ENCODE measurements around the gene NSRP1.
"Not testable (repeated sequence)": the region's sequence is repeated elsewhere in the genome, so short reads cannot be mapped to it uniquely, and the experiment has no call there.

Gene NSRP1

DNA sequence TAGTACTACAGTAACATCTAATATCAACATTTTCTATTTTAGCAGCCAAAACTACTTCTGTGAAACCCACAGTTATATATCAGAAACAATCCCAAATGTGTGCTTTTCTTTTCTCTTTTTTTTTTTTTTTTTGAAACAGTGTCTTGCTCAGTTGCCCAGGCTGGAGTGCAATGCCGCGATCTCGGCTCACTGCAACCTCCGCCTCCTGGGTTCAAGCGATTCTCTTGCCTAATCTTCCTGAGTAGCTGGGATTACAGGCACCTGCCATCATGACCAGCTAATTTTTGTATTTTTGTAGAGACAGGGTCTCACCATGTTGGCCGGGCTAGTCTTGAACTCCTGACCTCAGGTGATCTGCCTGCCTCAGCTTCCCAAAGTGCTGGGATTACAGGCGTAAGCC is 2.0 kb downstream of the NSRP1 start:
- DNase-seq (ENCODE audit: low spot score): not testable (repeated sequence)

DNA sequence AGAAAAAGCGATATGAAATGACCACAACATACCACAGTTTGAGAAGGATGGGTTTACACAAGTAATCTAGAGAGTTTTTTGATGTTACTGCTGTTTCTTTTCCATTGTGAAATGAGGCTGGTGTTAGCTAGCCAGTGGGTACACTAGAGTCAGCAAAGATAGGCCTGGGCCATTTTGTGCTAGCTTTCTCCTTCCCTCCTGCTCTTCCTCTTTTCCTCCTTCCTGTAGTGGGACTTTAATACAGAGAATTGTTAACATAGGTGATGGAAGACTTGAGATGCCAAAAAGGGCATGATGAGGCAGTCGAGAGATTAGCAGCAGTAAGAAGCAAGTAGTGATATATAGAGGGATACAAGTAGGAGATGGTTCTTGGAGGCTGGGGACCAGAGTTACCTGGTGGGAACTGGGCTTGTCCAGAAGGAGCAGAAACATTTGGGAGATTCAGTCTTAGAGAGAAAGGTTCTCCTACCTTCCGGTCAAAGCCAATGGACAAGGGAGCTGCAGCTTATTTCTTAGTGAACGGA is 7.7 kb downstream of the NSRP1 start:
- DNase-seq (ENCODE audit: low spot score): no peak

DNA sequence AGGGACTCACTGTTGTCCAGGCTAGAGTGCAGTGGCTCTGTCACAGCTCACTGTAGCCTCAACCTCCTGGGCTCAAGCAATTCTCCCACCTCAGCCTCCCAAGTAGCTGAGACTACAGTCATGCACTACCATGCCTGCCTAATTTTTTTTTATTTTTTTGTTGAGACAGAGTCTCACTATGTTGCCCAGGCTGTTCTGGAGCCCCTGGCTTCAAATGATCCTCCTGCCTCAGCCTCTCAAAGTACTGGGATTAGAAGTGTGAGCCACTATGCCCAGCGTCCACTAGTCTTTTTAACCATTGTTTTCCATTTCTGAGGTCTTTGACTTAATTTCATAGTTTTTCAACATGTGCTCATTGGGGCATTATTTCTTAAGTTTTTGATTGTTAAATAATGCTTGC is 13.5 kb downstream of the NSRP1 start:
- DNase-seq (ENCODE audit: low spot score): no peak

DNA sequence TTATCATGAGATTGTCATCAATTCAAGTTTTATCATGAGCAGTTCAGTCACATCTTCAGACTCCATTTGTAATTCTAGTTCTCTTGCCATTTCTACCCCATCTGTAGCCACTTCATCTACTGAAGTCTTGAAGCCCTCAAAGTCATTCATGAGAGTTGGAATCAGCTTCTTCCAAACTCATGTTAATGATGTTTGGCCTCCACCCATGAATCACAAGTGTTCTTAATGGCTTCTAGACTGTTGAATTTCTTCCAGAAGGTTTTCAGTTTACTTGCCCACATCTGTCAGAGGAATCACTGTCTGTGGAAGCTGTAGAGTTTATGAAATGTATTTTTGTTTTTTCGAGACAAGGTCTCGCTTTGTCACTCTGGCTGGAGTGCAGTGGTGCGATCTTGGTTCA is 16.0 kb downstream of the NSRP1 start:
- no peak for DNase-seq (ENCODE audit: low spot score)

DNA sequence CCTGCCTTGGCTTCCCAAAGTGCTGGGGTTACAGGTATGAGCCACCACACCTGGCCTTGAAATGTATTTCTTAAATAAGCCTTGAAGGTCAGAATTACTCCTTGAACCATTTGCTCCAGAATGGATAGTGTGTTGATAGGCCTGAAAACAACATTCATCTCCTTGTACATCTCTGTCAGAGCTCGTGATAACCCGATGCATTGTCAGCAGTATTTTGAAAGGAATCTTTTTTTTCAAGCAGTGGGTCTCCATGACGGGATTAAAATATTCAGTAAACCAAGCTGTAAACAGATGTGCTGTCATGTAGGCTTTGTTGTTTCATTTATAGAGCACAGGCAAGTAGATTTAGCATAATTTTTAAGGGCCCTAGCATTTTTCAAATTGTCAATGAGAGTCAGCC is 16.6 kb downstream of the NSRP1 start:
- no peak for DNase-seq (ENCODE audit: low spot score)

DNA sequence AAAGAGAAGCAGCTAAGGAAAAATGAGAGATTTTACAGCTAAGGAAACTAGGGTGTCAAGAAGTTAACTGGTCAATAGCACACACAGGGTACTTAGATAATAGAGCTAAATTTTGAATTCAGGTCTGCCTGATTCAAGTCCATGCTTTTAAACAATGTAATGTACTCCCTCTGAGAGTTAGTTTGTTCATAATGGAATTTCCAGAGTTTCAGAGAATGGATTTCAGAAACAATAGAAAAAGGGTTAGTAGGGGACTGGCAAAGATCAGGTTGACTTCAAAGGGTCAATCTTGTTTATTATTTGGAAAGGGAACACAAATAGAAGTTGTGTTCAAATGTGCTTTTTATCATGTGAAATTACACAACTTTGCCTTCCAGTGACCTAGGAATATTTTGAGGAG is 17.9 kb downstream of the NSRP1 start:
- DNase-seq (ENCODE audit: low spot score): no peak

DNA sequence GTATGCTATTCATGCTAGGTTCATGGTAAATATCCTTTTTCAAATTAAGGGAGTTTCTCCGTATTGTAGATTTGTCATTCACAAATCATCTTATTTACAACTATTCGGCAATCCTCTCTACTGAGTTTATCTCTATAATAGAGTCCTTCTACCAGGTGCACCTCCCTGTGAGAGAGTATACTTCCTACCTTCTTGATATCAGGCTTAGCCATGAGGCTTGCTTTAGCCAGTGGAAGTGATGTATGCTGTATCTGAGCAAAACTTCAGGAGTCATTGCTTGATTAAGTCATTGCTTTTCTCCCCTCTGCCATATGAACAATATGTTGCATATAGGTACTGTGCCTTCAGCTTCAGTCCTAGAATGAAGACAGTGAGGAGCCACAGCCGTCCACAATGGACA is 20.5 kb downstream of the NSRP1 start:
- no peak for DNase-seq (ENCODE audit: low spot score)

DNA sequence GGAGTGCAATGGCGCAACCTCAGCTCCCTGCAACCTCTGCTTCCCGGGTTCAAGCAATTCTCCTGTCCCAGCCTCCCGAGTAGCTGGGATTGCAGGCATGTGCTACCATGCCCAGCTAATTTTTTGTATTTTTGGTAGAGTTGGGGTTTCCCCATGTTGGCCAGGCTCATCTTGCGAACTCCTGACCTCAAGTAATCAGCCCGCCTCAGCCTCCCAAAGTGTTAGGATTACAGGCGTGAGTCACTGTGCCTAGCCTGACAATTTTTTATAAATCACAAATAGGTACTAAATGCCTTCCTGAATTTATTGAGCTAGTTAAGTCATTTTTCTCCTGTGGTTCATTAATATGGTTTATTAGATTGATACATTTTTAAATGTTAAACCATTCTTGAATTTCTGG is 31.2 kb downstream of the NSRP1 start:
- DNase-seq (ENCODE audit: low spot score): not testable (repeated sequence)

DNA sequence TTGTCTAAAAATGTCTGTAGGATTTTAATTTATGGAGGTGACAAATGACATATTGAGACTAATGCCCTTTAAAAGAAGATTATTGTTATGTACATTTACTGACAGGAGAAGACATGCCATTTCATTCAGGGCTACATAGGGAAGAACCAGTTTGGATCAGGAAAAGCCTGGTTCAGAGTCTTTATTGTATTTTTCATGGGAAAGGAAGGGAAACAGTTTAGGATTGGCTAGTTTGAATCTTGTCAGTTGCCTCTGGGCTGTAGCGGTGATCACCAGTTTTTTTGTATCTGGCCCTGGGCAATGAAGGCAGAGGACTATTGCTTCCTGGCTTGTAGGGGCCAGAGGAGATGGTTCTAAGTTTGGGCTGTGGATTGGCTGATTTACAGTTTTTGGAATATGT is 31.8 kb downstream of the NSRP1 start:
- no peak for DNase-seq (ENCODE audit: low spot score)

DNA sequence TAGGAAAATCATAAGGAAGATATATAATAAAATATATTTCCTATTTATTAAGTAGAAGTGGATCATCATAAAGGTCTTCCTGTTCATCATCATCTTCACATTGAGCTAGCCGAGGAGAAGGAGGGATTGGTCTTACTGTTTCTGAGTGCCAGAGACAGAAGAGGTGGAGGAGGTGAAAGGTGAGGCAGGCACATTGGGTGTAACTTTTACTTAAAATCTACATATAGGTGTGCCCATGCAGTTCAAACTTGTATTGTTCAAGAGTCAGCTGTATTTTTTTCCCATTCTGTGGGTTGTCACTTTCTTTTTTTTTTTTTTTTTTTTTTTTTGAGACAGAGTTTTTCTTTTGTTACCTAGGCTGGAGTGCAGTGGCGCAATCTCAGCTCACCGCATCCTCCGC is 34.9 kb downstream of the NSRP1 start:
- no peak for DNase-seq (ENCODE audit: low spot score)

DNA sequence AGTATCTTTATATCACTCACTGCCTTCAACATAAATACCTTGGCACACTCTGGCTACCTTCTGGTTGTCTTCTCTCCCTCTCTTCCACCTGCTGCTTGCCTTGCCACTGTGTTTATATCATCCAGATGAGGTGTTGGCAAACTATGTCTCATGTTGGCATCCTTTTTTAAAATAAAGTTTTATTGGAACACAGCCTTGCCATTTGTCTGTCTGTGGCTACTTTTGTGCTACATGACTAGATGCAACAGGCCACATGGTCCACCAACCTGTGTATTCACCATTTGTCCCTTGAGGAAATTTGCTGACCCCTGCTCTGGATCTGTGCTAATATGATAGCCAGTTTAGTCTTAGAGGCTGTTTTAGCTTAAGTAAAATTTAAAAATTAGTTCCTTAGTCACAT is 36.8 kb downstream of the NSRP1 start:
- no peak for DNase-seq (ENCODE audit: low spot score)

DNA sequence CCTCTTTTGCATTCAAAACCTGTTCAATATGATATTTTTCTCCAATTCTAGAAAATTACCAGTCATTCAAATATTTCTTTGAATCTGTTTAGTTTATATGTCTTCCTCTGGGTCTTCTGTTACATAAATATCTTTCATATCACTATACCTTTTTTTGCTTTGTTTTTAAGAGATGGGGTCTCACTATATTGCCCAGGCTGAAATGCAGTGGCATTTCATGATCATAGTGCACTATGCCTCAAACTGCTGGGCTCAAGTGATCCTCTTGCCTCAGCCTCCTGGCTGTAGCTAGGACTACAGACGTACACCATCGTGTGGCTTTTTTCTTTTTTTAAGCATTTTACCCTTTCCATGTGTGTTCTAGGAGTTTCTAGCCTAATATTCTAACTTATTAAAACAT is 38.8 kb downstream of the NSRP1 start:
- DNase-seq (ENCODE audit: low spot score): no peak

DNA sequence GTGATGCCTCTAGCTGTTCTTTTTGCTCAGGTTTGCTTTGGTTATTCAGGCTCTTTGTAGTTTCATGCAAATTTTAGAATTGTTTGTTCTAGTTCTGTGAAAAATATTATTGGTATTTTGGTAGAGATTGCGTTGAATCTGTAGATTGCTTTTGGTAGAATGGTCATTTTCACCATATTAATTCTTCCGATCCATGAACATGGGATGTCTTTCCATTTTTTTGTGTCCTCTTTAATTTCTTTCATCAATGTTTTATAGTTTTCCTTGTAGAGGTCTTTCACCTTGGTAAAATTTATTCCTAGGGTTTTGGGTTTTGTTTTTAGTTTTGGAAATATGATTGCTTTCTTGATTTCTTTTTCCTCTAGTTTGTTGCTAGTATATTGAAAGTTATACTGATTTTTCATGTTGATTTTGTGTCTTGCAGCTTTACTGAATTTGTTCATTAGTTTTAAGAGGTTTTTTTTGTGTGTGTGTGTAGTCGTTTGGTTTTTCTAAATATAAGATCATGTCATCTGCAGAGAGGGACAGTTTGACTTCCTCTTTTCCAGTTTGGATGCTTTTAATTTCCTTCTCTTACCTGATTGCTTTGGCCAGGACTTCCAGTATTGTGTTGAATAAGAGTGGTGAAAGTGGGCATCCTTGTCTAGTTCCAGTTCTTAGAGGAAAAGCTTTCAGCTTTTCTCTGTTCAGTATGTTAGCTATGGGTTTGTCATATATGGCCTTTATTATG is 42.4 kb downstream of the NSRP1 start:
- no peak for DNase-seq (ENCODE audit: low spot score)

DNA sequence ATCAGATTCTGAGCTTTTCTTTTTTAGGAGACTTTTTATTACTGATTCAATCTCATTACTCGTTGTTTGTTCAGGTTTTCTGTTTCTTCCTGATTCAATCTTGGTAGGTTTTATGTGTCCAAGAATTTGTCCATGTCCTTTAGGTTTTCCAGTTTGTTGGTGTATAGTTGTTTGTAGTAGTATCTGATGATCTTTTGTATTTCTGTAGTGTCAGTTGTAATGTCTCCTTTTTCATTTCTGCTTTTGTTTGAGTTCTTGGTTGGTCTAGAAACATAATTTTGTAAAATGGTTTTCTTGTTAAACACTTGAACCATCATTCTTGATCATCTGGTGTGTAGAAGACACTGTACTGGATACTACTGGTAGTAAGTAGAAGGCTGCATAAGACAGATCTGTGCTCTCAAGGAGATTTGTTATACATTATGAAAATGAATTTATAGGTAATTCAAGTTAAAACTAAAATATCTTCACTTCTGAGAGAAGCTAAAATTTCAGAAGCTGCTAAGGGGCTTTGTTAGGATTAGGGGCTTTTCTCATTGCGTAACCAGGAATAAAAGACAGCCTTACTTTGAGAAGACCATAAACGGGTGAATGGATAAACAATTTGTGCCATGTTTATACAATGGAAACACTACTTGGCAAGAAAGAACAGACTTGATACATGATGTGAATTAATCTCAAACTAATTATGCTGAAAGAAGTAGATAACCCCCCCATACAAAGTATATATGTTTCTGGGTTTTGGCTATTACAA is 44.0 kb downstream of the NSRP1 start:
- no peak for DNase-seq (ENCODE audit: low spot score)

DNA sequence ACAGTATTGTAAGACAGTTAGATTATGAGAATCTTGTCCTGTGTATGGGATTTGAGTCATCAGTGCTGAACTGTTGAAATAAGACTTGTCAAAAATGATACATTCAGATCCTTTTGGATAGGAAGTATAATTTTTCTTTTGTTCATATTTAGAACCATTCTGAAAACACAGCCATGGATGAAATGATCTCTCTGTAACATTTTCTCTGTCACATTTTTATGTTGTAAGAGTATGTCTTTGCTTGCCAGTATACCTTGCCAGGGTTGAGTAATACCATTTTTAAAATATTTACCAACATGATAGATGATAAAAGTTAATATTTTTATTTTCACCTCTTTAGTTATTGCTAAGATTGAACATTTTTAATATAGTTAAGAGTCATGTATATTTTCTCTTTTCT is 45.0 kb downstream of the NSRP1 start:
- no peak for DNase-seq (ENCODE audit: low spot score)

DNA sequence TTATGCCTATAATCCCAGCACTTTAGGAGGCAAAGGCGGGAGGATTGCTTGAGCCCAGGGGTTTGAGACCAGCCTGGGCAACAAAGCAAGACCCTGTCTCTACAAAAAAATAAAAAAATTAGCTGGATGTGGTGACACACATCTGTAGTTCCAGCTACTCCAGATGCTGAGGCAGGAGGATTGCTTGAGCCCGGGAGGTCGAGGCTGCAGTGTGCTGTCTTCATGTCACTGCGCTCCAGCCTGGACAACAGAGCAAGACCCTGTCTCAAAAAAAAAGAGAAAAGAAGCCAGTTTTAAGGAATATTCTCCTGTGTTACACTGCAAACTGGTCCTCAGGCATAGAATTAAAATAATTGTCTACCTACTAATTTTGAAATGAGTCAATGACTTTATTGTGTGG is 47.9 kb downstream of the NSRP1 start:
- DNase-seq (ENCODE audit: low spot score): no peak

DNA sequence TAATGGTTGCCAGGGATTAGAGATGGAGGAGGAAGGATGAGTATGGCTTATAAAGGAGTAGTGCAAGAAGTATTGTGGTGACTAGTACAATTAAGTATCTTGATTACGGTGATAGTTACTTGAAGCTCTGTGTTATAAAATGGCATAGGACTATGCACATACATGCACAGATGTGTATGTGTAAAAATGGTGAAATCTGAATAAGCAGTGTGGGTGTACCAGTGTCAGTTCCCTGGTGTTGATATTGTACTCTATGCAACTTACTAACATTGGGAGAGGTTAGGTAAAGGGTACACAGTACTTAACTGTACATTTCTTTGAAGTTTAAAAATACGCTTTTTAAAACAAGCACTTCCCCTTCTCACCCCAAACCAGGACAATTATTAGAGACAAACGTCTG is 48.5 kb downstream of the NSRP1 start:
- DNase-seq (ENCODE audit: low spot score): no peak

DNA sequence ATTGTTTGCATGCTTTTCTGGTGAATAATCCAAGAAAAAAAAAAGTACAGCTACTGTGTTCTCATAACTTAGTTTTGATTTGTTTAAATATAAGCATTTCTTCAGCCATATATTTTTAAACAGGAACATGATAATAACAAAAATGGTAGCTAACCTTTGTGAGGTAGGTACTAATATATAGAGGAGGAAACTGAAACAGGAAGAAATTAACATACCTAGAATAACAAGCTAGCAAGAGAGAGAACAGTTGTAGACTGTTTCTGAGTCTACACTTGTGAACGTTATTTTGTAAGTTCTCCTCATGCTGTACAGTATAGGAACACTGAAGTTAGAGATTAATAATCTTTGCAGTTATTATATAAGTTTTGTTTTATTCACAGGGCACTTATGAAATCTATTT is 49.3 kb downstream of the NSRP1 start:
- no peak for DNase-seq (ENCODE audit: low spot score)

DNA sequence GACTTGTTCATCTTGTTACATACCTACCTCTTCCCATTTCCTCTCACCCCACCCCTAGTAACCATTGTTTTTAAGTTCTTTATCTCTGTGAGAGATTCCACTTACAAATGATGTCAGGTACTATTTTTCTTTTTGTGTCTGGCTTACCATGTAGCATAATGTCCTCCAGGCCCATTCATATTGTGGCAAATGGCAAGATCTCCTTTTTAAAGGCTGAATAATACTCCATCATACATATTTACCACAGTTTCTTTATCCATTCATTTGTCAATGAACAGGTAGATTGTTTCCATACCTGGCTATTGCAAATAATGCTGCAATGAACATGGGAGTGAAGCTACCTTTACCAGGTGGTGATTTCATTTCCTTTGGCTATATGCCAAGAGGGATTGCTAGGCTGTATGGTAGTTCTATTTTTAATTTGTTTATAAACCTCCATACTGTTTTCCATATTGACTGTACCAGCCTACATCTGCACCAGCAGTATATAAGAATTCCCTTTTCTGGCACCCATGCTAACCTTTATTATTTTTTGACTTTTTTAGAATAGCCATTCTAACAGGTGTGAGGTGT is 53.9 kb downstream of the NSRP1 start:
- DNase-seq (ENCODE audit: low spot score): no peak

DNA sequence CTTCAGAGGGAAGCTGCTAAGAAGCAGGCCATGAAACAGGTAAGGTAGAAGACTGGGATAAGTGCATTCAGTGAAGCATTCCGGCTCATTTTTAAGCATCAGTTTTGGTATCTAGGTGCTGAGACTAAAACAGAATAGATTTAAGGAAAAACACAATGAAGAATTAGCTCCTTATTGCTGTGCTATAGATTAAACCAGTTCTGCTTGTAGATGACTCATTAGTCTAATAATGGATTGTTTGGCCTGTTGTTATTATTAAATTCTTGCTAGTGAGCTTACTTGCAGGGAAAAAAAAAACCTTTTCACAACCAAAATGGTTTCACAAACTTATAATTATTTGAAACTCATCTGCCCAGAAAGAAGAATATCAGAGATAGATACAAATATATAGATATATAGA is 55.9 kb downstream of the NSRP1 start:
- DNase-seq (ENCODE audit: low spot score): no peak

DNA sequence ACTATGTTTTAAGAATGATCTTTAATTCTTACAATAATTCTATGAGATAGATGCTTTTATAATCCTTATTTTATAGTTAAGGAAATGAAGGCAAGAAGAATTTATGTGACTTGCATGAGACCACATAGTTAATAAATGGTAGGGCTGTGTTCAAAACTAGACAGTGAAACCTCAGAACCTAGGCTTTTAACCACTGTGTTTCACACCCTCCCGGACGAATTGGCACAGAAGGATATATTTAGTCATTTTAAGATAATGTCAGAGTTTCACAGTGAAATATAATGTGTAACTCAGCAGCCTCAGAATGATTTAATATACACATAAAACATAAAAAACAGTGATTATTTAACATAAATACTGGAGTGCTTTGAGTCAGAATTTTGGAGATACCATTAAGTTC is 57.0 kb downstream of the NSRP1 start:
- no peak for DNase-seq (ENCODE audit: low spot score)

DNA sequence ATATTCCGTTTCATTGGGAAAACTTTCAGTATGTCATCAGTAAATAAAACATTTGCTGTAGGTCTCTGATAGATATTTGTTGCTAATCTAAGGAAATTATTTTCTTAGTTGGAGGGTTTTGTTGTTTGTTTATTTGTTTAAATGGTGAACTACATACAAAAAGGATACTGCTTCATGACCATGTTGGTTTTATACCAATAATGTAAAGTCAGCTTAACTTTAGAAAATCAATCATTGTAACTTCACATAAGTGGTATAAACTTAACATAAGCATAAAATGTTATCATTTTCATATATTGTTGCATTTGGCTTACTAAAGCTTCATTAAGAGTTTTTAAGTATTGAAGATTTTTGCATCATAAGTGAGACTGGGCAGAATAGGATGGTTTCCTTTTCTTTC is 57.9 kb downstream of the NSRP1 start:
- DNase-seq (ENCODE audit: low spot score): no peak

DNA sequence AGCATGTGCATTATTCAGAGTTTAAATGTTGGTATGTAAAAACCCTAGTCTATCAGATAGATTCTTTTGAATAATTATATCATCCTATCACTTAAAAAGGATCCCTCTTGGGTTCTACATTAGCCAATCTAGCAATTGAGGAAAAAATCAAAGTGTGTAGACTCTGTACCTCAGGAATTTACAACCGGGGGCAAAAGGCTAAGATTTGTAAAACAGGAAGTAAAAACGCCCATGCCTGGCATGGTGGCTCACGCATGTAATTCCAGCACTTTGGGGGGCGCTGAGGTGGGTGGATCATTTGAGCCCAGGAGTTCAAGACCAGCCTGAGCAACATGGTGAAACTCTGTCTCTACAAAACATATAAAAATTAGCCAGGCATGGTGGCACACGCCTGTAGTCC is 60.2 kb downstream of the NSRP1 start:
- DNase-seq (ENCODE audit: low spot score): no peak

Measured in hematopoietic multipotent progenitor cell treated with erythropoietin and hydrocortisone succinate and interleukin-3 and kit ligand, for 15 days (in vitro differentiated cells).